ENCODE results near the gene NPIPA1.
A peak's percentile ranks its signal among the peaks of the same experiment; 100 is the strongest.
"Not testable (repeated sequence)": the region's sequence is repeated elsewhere in the genome, so short reads cannot be mapped to it uniquely, and the experiment has no call there.

Gene NPIPA1

GRCh38 chr16:14975418-14976194 lies 38.4 kb downstream of the NPIPA1 start:
- peak overlapping the region; percentile 70 for H3K4me3 ChIP-seq (ENCODE audit: low read length)

- H3K4me3 ChIP-seq (ENCODE audit: low read length), result not testable (repeated sequence)
Measured at GRCh38 chr16:14976971-14977736, 39.9 kb downstream of the NPIPA1 start.

DNA sequence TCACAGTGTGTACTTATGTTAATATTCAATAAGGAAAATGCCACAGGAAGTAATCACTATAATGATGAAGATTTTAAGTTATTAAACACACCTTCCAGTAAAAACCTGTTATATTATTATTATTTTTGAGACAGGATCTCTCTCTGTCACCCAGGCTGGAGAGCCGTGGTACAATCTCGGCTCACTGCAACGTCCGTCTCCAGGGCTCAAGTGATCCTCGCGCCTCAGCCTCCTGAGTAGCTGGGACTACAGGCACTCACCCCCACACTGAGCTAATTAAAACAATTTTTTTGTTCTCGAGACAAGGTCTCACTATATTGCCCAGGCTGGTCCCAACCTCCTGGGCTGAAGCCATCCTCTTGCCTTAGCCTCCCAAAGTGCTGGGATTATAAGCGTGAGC lies 41.0 kb downstream of the NPIPA1 start:
- not testable (repeated sequence) for H3K4me3 ChIP-seq (ENCODE audit: low read length)

DNA sequence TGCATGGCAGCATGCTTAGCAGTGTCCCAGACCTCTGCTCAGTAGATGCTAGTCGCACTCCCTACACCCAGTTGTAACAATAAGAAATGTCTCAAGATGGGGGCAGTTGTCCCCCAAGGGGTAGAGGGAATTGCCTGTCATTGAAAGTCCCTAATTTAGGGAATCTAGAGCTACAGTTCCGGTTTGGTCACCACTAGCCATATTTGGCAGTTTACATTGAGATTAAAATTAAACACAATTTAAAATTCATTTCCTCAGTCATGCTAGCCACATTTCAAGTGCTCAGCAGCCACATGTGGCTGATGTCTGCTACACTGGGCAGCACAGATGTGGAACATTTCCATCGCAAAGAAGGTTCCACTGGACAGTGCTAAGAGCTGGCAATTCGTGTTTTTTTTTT lies 41.7 kb downstream of the NPIPA1 start:
- H3K4me3 ChIP-seq (ENCODE audit: low read length), result not testable (repeated sequence)

DNA sequence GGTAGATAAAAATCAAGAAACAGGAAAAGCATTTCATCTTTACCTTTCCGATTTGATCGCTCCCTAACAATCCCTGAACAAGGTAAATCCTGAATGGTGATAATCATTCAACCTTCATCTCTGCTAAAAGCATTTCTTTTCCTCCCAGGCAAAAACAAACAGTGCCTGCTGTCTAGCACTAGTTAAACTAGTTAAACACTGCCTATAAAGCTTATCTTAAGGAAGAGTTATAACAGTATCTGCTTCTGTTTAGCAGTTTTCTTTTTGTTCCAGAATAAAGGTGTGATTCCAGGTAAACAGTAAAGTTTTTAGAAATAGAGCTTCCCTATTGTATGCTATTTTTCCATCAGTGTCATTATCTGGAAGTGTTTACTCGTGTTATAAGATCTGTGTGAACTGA lies 44.0 kb downstream of the NPIPA1 start:
- not testable (repeated sequence) for H3K4me3 ChIP-seq (ENCODE audit: low read length)

- H3K4me3 ChIP-seq (ENCODE audit: low read length), result not testable (repeated sequence)
Measured at GRCh38 chr16:14982521-14982920, 45.3 kb downstream of the NPIPA1 start.

- not testable (repeated sequence) for H3K4me3 ChIP-seq (ENCODE audit: low read length)
Measured at GRCh38 chr16:14988092-14988491, 50.8 kb downstream of the NPIPA1 start.

- not testable (repeated sequence) for H3K4me3 ChIP-seq (ENCODE audit: low read length)
Measured at GRCh38 chr16:14988661-14989191, 51.5 kb downstream of the NPIPA1 start.

DNA sequence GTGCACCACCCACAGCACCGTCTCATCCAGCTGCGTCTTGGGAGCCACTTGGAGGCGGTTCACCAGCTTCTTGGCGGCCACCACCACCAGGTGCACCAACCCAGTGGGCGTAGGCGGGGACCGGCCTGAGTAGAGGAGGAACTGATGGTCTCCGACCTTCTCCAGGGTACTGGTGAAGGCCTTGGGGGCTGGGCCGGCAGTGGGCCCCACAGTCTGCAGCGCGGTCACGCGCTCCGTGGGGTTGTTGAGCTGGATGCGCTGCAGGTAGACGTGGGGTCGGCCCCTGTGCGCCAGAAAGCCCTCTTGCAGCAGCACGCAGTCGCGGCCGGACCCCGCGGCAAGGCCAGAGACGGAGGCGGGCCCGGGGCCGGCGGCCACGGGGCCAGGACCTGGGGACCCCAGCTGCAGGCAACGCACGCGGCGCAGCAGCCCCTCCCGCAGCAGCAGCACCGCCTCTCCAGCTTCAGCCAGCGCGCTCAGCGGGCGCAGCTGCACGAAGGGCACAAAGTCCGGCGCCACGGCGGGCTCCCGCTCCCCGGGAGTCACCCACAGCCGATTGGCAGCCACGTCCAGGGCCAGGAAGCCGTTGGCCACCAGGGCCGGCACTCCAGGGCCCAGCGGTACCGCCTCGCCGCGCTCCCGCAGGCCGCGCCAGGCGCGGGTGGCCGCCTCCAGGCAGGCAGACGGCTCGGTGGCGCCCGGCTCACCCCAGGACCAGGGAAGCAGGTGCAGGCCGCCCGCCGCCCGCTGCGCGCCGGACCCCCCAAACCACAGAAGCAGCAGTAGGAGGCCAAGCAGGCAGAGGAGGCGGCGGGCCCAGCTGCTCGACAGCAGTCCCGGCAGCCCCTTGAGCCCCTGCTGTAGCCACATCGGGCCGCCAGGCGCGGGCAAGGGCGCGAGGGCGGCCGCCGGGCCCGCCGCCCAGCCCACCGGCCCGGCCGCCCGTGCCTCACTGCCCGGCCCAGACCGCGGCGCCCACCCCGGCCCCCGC lies 52.3 kb downstream of the NPIPA1 start:
- not testable (repeated sequence) for H3K4me3 ChIP-seq (ENCODE audit: low read length)

DNA sequence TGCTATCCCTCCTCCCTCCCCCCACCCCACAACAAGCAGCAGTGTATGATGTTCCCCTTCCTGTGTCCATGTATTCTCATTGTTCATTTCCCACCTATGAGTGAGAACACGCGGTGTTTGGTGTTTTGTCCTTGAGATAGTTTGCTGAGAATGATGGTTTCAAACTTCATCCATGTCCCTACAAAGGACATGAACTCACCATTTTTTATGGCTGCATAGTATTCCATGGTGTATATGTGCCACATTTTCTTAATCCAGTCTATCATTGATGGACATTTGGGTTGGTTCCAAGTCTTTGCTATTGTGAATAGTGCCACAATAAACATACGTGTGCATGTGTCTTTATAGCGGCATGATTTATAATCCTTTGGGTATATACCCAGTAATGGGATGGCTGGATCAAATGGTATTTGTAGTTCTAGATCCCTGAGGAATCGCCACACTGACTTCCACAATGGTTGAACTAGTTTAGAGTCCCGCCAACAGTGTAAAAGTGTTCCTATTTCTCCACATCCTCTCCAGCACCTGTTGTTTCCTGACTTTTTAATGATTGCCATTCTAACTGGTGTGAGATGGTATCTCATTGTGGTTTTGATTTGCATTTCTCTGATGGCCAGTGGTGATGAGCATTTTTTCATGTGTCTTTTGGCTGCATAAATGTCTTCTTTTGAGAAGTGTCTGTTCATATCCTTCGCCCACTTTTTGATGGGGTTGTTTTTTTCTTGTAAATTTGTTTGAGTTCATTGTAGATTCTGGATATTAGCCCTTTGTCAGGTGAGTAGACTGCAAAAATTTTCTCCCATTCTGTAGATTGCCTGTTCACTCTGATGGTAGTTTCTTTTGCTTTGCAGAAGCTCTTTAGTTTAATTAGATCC lies 56.3 kb downstream of the NPIPA1 start:
- not testable (repeated sequence) for H3K4me3 ChIP-seq (ENCODE audit: low read length)

DNA sequence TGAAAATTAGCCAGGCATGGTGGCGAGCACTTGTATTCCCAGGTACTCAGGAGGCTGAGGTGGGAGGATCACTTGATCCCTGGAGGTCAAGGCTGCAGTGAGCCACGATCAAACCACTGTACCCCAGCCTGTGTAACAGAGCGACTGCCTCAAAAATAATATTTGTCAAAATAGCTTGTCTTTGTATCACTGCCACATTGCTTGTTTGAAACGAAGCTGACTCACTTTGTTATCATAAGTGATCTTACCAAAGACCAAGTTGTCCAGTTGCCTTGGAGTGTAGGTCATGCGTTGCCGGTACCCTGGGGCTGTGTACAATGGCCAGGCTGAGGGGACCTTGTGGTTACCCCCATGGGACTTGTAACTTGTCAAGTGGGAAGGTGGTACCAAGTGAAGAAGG lies 59.5 kb downstream of the NPIPA1 start:
- not testable (repeated sequence) for H3K4me3 ChIP-seq (ENCODE audit: low read length)

DNA sequence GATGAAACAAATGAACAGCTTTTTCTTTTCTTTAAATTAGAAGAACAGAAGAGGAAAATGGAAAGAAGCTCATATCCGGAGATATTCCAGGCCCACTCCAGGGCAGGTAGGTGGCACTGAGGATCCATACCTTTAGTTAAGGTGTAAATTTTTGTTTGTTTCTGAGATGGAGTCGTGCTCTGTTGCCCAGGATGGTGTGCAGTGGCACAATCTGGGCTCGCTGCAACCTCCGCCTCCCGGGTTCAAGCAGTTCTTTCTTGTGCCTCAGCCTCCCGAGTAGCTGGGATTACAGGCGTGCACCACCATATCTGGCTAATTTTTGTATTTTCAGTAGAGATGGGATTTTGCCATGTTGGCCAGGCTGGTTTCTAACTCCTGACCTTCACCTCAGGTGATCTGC lies 61.1 kb downstream of the NPIPA1 start:
- not testable (repeated sequence) for H3K4me3 ChIP-seq (ENCODE audit: low read length)

GRCh38 chr16:14999845-15000244 lies 62.6 kb downstream of the NPIPA1 start:
- not testable (repeated sequence) for H3K4me3 ChIP-seq (ENCODE audit: low read length)
